ENCODE measurements around the gene IER5L. TPM values are rescaled to one million over a fixed set of nuclear protein-coding genes. Genes with fewer than 3 reads are reported as not detected.

IER5L gene
- total and polyA plus RNA-seq, 10 donors: 3.9 to 14.0 (median 8.2) TPM

- no peaks in the 10 kb centered on the region for H3K9me3 ChIP-seq
- no peak overlapping the region for H3K4me3 ChIP-seq
- H3K27me3 ChIP-seq (replicated peaks in 1 of 7): no peaks in the 10 kb centered on the region
- H3K4me1 ChIP-seq: peaks cover 5 to 20% (median 12%) of the 10 kb centered on the region in 6 donors
- H3K27ac ChIP-seq: no peak overlapping the region
- no peaks in the 10 kb centered on the region for H3K36me3 ChIP-seq
- no peak for DNase-seq
- WGBS, 5 donors: 86 to 96% (median 91%) methylated on average over 11 of the region's 11 CpGs
- intact Hi-C loops (cut with DNase I; ENCODE audit: low total_unique reads): no loop called here
- TF ChIP-seq POLR2A (IDR thresholded peaks at IDR 0.05) (no peak), CTCF (IDR thresholded peaks at IDR 0.05 in 8 of 11, conservative IDR thresholded peaks at IDR 0.05 in 3 of 11) (no peak)
These were observed 15.4 kb downstream of the IER5L start for GRCh38 chr9:129162497-129163197.

- Histone ChIP-seq H3K4me1 (peaks cover 0 to 8% (median 1%) of the 10 kb centered on the region in 6 donors), H3K36me3 (no peaks in the 10 kb centered on the region), H3K27me3 (replicated peaks in 1 of 7) (no peaks in the 10 kb centered on the region), H3K9me3 (no peaks in the 10 kb centered on the region), H3K4me3 (no peak overlapping the region), H3K27ac (no peak overlapping the region)
- intact Hi-C loops (cut with DNase I; ENCODE audit: low total_unique reads): no loop called here
- TF ChIP-seq CTCF (IDR thresholded peaks at IDR 0.05 in 8 of 11, conservative IDR thresholded peaks at IDR 0.05 in 3 of 11) (no peak), POLR2A (IDR thresholded peaks at IDR 0.05) (no peak), POLR2AphosphoS5 (IDR thresholded peaks at IDR 0.05) (no peak)
- DNase-seq: no peak
- WGBS, 5 donors: 95 to 98% (median 97%) methylated on average over 8 to 9 of the region's 9 CpGs
These were observed 16.6 kb downstream of the IER5L start for GRCh38 chr9:129161534-129161837.

- 83 to 91% (median 88%) methylated on average over 10 of the region's 10 CpGs for WGBS, 5 donors
- no peak for DNase-seq
- Histone ChIP-seq H3K27me3 (replicated peaks in 1 of 7) (no peaks in the 10 kb centered on the region), H3K9me3 (no peaks in the 10 kb centered on the region), H3K4me1 (peaks cover 0 to 4% (median 0%) of the 10 kb centered on the region in 6 donors), H3K36me3 (peaks cover 0 to 5% (median 0%) of the 10 kb centered on the region in 6 donors), H3K4me3 (no peak overlapping the region), H3K27ac (no peak overlapping the region)
- intact Hi-C loops (cut with DNase I; ENCODE audit: low total_unique reads): no loop called here
- TF ChIP-seq POLR2AphosphoS5 (IDR thresholded peaks at IDR 0.05) (no peak), POLR2A (IDR thresholded peaks at IDR 0.05) (no peak), CTCF (IDR thresholded peaks at IDR 0.05 in 8 of 11, conservative IDR thresholded peaks at IDR 0.05 in 3 of 11) (no peak)
These were observed 17.1 kb downstream of the IER5L start for GRCh38 chr9:129160712-129161533.

- H3K4me1 ChIP-seq: peaks cover 0 to 4% (median 0%) of the 10 kb centered on the region in 6 donors
- peaks cover 0 to 47% (median 4%) of the 10 kb centered on the region in 6 donors for H3K36me3 ChIP-seq
- WGBS, 5 donors: 93 to 97% (median 94%) methylated on average over 10 of the region's 10 CpGs; no CpG with 5 or more reads in 1 of the 5 donors
- DNase-seq: no peak
- no peak overlapping the region for H3K27ac ChIP-seq
- H3K9me3 ChIP-seq: no peaks in the 10 kb centered on the region
- intact Hi-C loops (cut with DNase I; ENCODE audit: low total_unique reads): no loop called here
- TF ChIP-seq POLR2AphosphoS5 (IDR thresholded peaks at IDR 0.05) (no peak), POLR2A (IDR thresholded peaks at IDR 0.05) (no peak), CTCF (IDR thresholded peaks at IDR 0.05 in 8 of 11, conservative IDR thresholded peaks at IDR 0.05 in 3 of 11) (no peak)
- H3K4me3 ChIP-seq: no peak overlapping the region
- H3K27me3 ChIP-seq (replicated peaks in 1 of 7): no peaks in the 10 kb centered on the region
These were observed 21.9 kb downstream of the IER5L start for GRCh38 chr9:129156163-129156562.
